K562 (cell line): ENCODE results near the gene ANKRD12. TPM values are rescaled to one million over a fixed set of nuclear protein-coding genes. Genes with fewer than 3 reads are reported as not detected.

Source experiments
- ATAC-seq: fragments of 200-7000 bp; cut with Tn5 transposase; 3 replicates; pipeline ENCODE4 v1.9.1; 2020; ENCODE audit warnings: moderate library complexity
- BruUV-seq: library from RNA; stranded (reverse); fragments of 400-500 nt; replicated peaks from 2 replicates; lab custom pipeline; 2021; lab: Mats Ljungman, UMichigan
- CTCF ChIA-PET: fragments of 300-600 bp; formaldehyde crosslinking; extraction: SDS; loops from one replicate; lab custom pipeline; 2021; ENCODE audit warnings: low intra/inter-chr PET ratio; lab: Yijun Ruan, JAX
- POLR2A ChIA-PET: fragments of 300-600, 350-650 bp; sonication (Branson Sonifier 250); formaldehyde crosslinking; extraction: SDS; loops from one replicate; lab custom pipeline; 2021; ENCODE audit warnings: antibody characterized with exemption, inconsistent platforms; lab: Yijun Ruan, JAX
- DNase-seq, 4 experiments: peaks; one replicate each; pipeline versions ENCODE4 v3.0.0 to v3.0.0-alpha.2; 2011 to 2018; ENCODE audit warnings: low spot score in 3 of 4, mixed read lengths in 3 of 4; ENCODE audit errors: extremely low read depth in 1 of 4
- FAIRE-seq: peaks from 2 replicates; lab custom pipeline; 2011; peaks lifted over from hg19 to GRCh38; lab: Jason Lieb, UNC
- H2AFZ ChIP-seq: 2 replicates; pipeline ENCODE4 v1.6.0; 2011; ENCODE audit warnings: low read depth, low read length, control low read depth, inconsistent platforms
- H3K27ac ChIP-seq: fragments of 200-600 bp; 3 replicates; pipeline ENCODE4 v1.8.0; 2011; ENCODE audit warnings: low read depth, mild to moderate bottlenecking, control low read depth, inconsistent platforms, low read length, moderate library complexity, mixed read lengths; ENCODE audit errors: extremely low read depth
- H3K27me3 ChIP-seq, 2 experiments: fragments of 300-600 bp in 1 of 2; 2 replicates in 1 of 2; 3 replicates in 1 of 2; pipeline versions ENCODE4 v1.6.0 to v1.8.0; 2011; ENCODE audit warnings: inconsistent platforms in 2 of 2, low read length in 2 of 2, mild to moderate bottlenecking in 1 of 2, mixed read lengths in 1 of 2, moderate library complexity in 1 of 2; ENCODE audit not compliant: control insufficient read depth in 2 of 2, insufficient read depth in 2 of 2
- H3K36me3 ChIP-seq: fragments of 300-600 bp; 3 replicates; pipeline ENCODE4 v1.8.0; 2011; ENCODE audit warnings: mild to moderate bottlenecking, low read length, inconsistent platforms; ENCODE audit not compliant: control insufficient read depth, insufficient read depth
- H3K4me1 ChIP-seq, 2 experiments: fragments of 200-600 bp in 1 of 2; replicated peaks in 1 of 2; 2 replicates in 1 of 2; 3 replicates in 1 of 2; pipeline versions ENCODE4 v1.5.1 to v1.8.0; 2011; ENCODE audit warnings: inconsistent platforms in 2 of 2, low read length in 2 of 2, mild to moderate bottlenecking in 1 of 2, mixed read lengths in 1 of 2, moderate library complexity in 1 of 2; ENCODE audit not compliant: control insufficient read depth in 2 of 2, insufficient read depth in 2 of 2
- H3K4me2 ChIP-seq: 2 replicates; pipeline ENCODE4 v1.6.1; 2011; ENCODE audit warnings: low read length, control low read depth, inconsistent platforms, mixed read lengths; ENCODE audit not compliant: insufficient read depth
- H3K4me3 ChIP-seq: fragments of 200-600 bp; sonication (generic), shearing (Covaris generic); 2 replicates; pipeline ENCODE4 v1.5.1; 2016; ENCODE audit warnings: control low read depth, inconsistent platforms
- H3K79me2 ChIP-seq: fragments of 200-600 bp; 3 replicates; pipeline ENCODE4 v1.8.0; 2011; ENCODE audit warnings: low read length, inconsistent platforms; ENCODE audit not compliant: control insufficient read depth, insufficient read depth
- H3K9ac ChIP-seq, 2 experiments: 2 replicates each; pipeline versions ENCODE4 v1.6.0 to v1.6.1; 2011; ENCODE audit warnings: low read depth in 2 of 2, low read length in 2 of 2, control low read depth in 1 of 2, inconsistent platforms in 1 of 2, mild to moderate bottlenecking in 1 of 2, mixed read lengths in 1 of 2; ENCODE audit not compliant: insufficient read depth in 1 of 2
- H3K9me1 ChIP-seq: one replicate; pipeline ENCODE4 v1.6.0; 2011; ENCODE audit warnings: inconsistent platforms, mild to moderate bottlenecking, low read length, moderate library complexity; ENCODE audit not compliant: control insufficient read depth, insufficient read depth
- H3K9me3 ChIP-seq: replicated peaks from 2 replicates; pipeline ENCODE4 v1.5.1; 2011; ENCODE audit warnings: low read depth, low read length, inconsistent platforms; ENCODE audit not compliant: control insufficient read depth, insufficient read depth
- H4K20me1 ChIP-seq: replicated peaks from 2 replicates; pipeline ENCODE4 v1.6.1; 2011; ENCODE audit warnings: low read length, inconsistent platforms, mixed read lengths; ENCODE audit not compliant: control insufficient read depth, insufficient read depth
- EP300 ChIP-seq: IDR thresholded peaks from 2 replicates; pipeline ENCODE4 v1.6.1; 2012; ENCODE audit warnings: low read length, improper control_type of control experiment
- HIVEP1 ChIP-seq: fragments of 250-450 bp; sonication (Bioruptor Pico); IDR thresholded peaks from 2 replicates; pipeline ENCODE4 v1.4.0; 2020; ENCODE audit warnings: mild to moderate bottlenecking
- LCOR ChIP-seq: sonication (generic); formaldehyde crosslinking; IDR thresholded peaks from 2 replicates; pipeline ENCODE4 v1.8.0; 2022; ENCODE audit warnings: mild to moderate bottlenecking, missing genetic modification reagents
- MAFG ChIP-seq: fragments of 450-650 bp; conservative IDR thresholded peaks from 2 replicates; pipeline ENCODE4 v1.6.1; 2016; ENCODE audit warnings: missing genetic modification characterization, missing compliant biosample characterization
- POLR2H ChIP-seq: IDR thresholded peaks from 2 replicates; pipeline ENCODE4 v1.6.1; 2016; ENCODE audit warnings: missing genetic modification characterization, low read depth, mild to moderate bottlenecking, control low read depth, missing compliant biosample characterization, moderate library complexity
- RBM22 ChIP-seq: fragments of 200-400 bp; formaldehyde crosslinking; IDR thresholded peaks from 2 replicates; pipeline ENCODE4 v1.6.1; 2018; ENCODE audit warnings: low read length, low read depth; ENCODE audit not compliant: poor library complexity, severe bottlenecking
- TAF1 ChIP-seq: IDR thresholded peaks from 2 replicates; pipeline ENCODE4 v1.6.1; 2011; ENCODE audit warnings: mild to moderate bottlenecking, low read length, moderate library complexity; ENCODE audit not compliant: insufficient read depth, control insufficient read depth, severe bottlenecking; ENCODE audit errors: extremely low read depth
- TARDBP ChIP-seq: fragments of 450-650 bp; IDR thresholded peaks from 2 replicates; pipeline ENCODE4 v1.6.1; 2016
- ZBTB43 ChIP-seq: sonication (generic); formaldehyde crosslinking; IDR thresholded peaks from 2 replicates; pipeline ENCODE4 v1.8.0; 2023; ENCODE audit warnings: mild to moderate bottlenecking, missing genetic modification reagents
- ZNF217 ChIP-seq: sonication (generic); formaldehyde crosslinking; IDR thresholded peaks from 2 replicates; pipeline ENCODE4 v1.8.0; 2022; ENCODE audit warnings: mild to moderate bottlenecking, missing genetic modification reagents
- WGBS: fragments of 100-300 bp; shearing (Covaris generic); methylation state at CpG from one replicate; pipeline ENCODE4 v1.1.6; 2016; ENCODE audit warnings: low coverage, mixed read lengths; ENCODE audit not compliant: insufficient coverage; ENCODE audit errors: missing lambda C conversion rate; 5-methylcytosine and 5-hydroxymethylcytosine counted together
- in situ Hi-C: fragments of 300-500 bp; cut with MboI; formaldehyde crosslinking; loops from 4 replicates; pipeline ENCODE4 v1.15.0; 2018; ENCODE audit warnings: inconsistent platforms, mixed read lengths
- intact Hi-C: fragments of 100-400 bp; cut with micrococcal nuclease; formaldehyde crosslinking; loops from 2 replicates; pipeline ENCODE4 v1.14.2; 2022
- polyA plus RNA-seq, 8 experiments: library from polyadenylated mRNA; depleted of rRNA in 4 of 8; stranded (reverse) in 5 of 8; unstranded in 3 of 8; fragments of >200 nt; fragmentation: Nextera tagmentation in 2 of 8; fragmentation: Illumina TruSeq in 1 of 8; extraction: Ambion mirVana in 2 of 8; extraction: Trizol in 1 of 8; gene quantifications; 2 replicates each; pipeline versions ENCODE4 v1.2.1 to v1.2.3, GENCODE V29; 2011 to 2014; ENCODE audit warnings: inconsistent platforms in 1 of 8, missing spikeins in 1 of 8
- total RNA-seq, 7 experiments: library from RNA; depleted of rRNA in 6 of 7; stranded (reverse); fragments of >200 nt in 6 of 7; fragmentation: Illumina TruSeq in 2 of 7; extraction: Trizol in 2 of 7; gene quantifications; 2 replicates each; pipeline versions ENCODE4 v1.2.1 to v1.2.3, GENCODE V29; 2011 to 2021; ENCODE audit warnings: low replicate concordance in 1 of 7

Gene ANKRD12
- total and polyA plus RNA-seq, 9 of the 15 experiments (the other 6 are each of a cell fraction or from before 2014, with no cell fraction given): 6.6 to 28.2 (median 16.0) TPM

GRCh38 chr18:9211955-9212354 lies 75.4 kb downstream of the ANKRD12 start (continued):
- TF ChIP-seq TARDBP (no peak), LCOR (CRISPR knock-in tag) (no peak)
- TF ChIP-seq, all 486 proteins: peak for 0

- CTCF ChIA-PET: no interaction called here
- Histone ChIP-seq H3K4me3 (no peak overlapping the region), H3K36me3 (peaks cover 64% of the 10 kb centered on the region), H3K27ac (no peak overlapping the region), H3K9me3 (no peaks in the 10 kb centered on the region), H3K9me1 (no peaks in the 10 kb centered on the region), H3K4me2 (no peak overlapping the region), H3K79me2 (no peaks in the 10 kb centered on the region), H3K4me1 (no peaks in the 10 kb centered on the region), H3K27me3 (no peaks in the 10 kb centered on the region), H4K20me1 (no peaks in the 10 kb centered on the region), H2AFZ (no peak overlapping the region), H3K9ac (no peak overlapping the region)
- ATAC-seq: no peak
- POLR2A ChIA-PET: interaction anchor here (1.3 kb wide), 1 partner anchor 12 kb away, joined by 4 read pairs; no protein-coding TSS in a partner anchor
- intact Hi-C loops: no loop called here
- BruUV-seq: no TSS peak
- no peak for TF ChIP-seq HIVEP1 (CRISPR knock-in tag)
- no peak for TF ChIP-seq POLR2H (tag)
- no peak for TF ChIP-seq ZBTB43
- TF ChIP-seq MAFG: no peak
- TF ChIP-seq RBM22: no peak
- TF ChIP-seq TAF1: no peak
- TF ChIP-seq EP300: no peak
- no peak for TF ChIP-seq ZNF217 (CRISPR knock-in tag)
- no peak for FAIRE-seq
- in situ Hi-C loops: no loop called here
- DNase-seq: no peak
- 90% methylated on average over 6 of the region's 6 CpGs for WGBS
These were observed 78.8 kb downstream of the ANKRD12 start for GRCh38 chr18:9215221-9215933.
